PC-3 (cell line): Measurements from ENCODE around the gene MYH11.

Source experiments
- EZH2 ChIP-seq: fragments of 300-600 bp; sonication (generic); IDR thresholded peaks from one replicate; pipeline ENCODE4 v1.6.1; 2017; ENCODE audit warnings: antibody characterized with exemption, mild to moderate bottlenecking, low read length; ENCODE audit not compliant: unreplicated experiment
- TF ChIP-seq, protein P1 (sequence below): fragments of 300-600 bp; sonication (generic); conservative IDR thresholded peaks from 2 replicates; pipeline ENCODE4 v1.5.1; 2017; ENCODE audit warnings: antibody characterized with exemption, low read depth, mild to moderate bottlenecking, low read length

- TF ChIP-seq, protein P1, sequence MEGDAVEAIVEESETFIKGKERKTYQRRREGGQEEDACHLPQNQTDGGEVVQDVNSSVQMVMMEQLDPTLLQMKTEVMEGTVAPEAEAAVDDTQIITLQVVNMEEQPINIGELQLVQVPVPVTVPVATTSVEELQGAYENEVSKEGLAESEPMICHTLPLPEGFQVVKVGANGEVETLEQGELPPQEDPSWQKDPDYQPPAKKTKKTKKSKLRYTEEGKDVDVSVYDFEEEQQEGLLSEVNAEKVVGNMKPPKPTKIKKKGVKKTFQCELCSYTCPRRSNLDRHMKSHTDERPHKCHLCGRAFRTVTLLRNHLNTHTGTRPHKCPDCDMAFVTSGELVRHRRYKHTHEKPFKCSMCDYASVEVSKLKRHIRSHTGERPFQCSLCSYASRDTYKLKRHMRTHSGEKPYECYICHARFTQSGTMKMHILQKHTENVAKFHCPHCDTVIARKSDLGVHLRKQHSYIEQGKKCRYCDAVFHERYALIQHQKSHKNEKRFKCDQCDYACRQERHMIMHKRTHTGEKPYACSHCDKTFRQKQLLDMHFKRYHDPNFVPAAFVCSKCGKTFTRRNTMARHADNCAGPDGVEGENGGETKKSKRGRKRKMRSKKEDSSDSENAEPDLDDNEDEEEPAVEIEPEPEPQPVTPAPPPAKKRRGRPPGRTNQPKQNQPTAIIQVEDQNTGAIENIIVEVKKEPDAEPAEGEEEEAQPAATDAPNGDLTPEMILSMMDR, result no peak
- no peak for TF ChIP-seq EZH2
These were observed 165.8 kb downstream of the MYH11 start for GRCh38 chr16:15691046-15691445.
